Activated CD4-positive, CD25-positive, alpha-beta regulatory T cell treated with anti-CD3 and anti-CD28 coated beads, Interleukin-2, amount 50 U/mL, for 24 hours (primary cell): ENCODE measurements around the gene LSAMP.

Experiments
- ATAC-seq, 2 donors: fragments of 150-1000 bp; cut with Tn5 transposase; one replicate each; pipeline ENCODE4 v1.10.0; 2021; ENCODE audit warnings: mild to moderate bottlenecking in 1 of 2, moderate library complexity in 1 of 2

LSAMP gene

DNA sequence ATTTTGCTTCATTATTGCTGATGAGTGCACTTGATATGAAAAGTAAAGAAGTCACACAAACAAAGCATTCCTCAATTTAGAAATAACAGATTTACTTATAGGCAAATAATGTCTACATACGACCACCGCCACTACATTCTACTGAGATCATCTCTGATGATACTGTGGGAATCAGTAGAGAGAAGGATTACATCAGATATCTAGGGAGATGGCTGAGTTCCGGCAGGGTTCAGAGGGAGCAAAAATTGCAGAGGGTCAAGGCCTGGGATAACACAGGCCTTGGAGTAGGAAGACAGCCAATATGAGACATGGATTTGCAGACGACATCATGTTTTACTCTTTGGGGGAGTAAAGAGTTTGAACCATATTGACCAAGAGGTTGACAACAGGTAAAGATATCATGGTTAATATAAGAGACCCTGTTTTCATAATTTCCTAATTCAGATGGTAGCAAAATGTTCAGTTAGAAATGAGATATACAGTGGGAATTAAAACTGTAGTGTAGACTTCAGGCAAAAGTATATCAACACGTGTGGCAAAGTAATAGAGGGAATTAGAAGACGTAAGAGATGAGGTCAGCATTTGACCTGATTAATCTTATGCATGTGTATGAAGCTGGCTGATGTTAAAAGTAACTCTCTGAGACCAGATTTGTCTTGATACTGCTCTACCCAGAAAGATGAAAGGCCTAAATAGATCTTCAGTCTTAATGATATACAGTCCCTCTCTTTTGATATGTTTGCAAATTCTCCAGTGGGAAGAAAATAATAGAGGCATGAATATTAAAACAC lies 15.6 kb downstream of the LSAMP start:
- ATAC-seq = no peak

DNA sequence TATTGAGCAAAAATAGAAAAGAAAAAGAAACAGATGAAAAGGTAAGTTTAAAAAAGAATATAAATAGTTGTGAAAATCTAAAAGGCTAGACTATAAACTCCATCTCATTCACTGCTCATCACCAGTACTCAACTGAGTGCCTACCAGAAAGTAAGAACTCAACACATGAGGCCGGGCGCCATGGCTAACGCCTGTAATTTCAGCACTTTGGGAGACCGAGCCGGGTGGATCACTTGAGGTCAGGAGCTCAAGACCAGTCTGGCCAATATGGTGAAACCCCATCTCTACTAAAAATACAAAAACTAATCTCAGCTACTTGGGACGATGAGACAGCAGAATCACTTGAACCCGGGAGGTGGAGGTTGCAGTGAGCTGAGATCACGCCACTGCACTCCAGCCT lies 19.3 kb downstream of the LSAMP start:
- no peak for ATAC-seq

DNA sequence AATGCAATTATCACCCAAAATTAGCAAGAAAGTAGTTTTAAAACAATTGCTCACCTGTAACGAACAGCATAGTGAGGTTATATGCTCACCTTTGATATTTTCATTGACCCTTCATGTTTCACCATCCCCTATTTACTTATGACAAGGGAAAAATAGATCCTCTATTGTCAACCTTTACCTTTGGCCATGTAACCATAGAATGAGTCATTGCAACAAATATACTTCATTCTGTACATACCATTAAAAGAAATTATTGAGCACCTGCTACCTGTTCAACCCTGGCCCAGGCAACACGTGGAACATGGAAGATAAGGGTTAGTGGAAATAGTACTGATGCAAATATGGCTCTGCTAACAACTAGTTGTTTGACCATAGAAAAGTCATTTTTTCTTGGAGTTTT lies 20.2 kb downstream of the LSAMP start:
- no peak for ATAC-seq

DNA sequence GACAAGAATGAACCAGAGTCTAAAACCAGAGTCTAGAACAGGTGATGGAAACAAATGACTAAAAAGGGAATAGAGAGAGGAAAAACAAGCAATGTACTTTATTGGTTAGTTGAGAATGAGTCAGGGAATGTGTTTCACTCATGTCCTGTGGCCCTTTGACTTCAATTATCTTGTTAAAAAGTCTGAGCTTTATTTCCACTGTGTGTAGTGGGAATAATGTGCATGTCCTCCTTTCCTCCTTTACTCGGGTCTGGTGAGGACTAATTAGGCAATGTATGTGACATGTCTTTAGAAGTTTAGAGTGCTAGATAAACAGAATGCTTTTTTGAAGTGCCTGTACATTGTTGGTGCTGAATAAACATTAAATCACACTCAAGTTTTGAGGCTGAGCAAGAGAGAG lies 21.3 kb downstream of the LSAMP start:
- ATAC-seq = no peak

DNA sequence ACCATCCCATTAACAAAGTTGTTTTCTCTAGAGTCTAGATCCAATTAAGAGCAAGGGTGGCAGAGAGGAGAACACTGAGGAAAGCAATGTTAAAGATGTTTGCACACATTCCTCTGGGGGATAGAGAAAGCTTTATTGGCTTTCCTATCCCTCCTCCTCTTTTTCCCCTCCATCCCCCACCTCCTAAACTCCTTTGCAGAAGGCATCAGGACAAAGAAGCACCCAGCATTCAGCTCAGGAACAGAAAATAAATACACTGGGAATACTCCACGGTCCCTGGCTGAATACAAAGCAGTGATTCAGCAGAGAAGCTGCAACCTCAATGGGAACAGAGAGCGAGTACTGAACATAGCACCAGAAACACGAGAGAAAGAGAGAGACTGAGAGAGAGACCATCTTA lies 21.9 kb downstream of the LSAMP start:
- ATAC-seq = no peak

DNA sequence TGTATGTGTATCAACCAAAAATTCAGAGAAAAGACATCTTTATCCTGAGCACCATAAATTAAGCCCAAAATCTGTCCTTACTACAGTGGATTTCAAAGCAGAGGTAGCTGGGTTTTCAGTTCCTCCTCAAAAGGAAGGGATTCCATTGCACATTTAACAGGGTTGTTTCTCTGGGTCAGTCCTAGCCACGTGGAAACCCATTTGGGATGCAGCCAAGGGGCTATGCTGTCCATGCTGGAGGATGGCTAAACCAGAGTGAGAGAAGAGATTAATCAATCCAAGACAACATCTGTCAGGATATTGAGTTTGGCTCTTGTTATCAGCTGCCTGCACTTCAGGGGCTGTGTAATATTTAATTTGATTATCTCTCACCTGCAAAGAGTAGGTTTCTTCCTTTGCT lies 28.1 kb downstream of the LSAMP start:
- no peak for ATAC-seq

DNA sequence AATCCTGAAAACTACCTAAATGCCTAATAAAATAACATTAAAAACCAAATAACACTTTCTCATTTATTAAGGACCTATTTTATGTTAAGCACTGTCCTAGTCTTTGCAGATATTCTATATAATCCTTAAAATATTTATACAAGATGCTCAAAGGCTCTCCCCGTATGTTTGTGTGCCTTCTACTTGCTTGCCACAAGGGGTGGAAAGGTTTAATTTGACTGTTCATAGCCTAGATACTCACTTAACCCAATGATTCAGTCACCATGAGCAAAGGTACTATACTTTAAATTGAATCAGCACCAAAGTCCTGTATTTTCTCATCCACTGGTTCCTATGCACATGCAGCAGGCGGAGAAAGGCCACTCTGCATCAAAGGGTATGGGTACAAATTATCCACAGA lies 32.0 kb downstream of the LSAMP start:
- no peak for ATAC-seq

DNA sequence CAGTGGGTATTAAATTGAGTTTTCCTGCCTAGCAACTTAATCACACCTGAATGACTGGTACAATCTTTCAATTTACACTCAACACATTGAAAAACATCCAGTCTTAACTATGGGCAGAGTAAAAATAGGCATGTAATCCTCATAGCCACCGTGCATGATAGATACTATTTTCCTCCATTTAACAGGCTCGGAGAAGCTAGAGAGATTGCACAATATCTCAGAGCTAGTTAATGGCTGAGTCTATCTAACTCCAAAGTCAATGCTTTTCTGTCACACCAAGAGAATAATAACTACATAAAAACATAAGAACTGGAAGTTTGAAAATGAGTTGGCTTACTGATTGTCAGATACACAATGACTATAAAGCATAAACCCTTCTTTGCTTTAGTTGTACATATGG lies 36.8 kb downstream of the LSAMP start:
- no peak for ATAC-seq

DNA sequence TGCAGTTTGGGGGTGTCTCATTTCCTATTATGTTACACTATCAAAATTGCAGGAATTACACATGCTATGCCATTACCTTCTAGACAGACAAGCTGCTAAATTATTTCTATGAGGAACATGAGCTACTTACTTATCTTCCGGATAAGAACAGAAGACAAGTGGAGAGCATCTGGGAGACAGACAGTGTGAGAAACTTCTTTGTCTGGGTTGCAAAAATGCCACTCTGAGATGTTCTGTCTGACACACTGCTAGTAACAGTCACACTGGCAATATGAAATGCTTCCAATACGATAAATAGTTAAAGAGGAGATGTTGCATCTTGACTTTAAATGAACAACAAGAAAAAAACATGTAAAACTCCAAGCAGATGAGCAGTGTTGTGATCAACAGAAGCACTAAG lies 40.1 kb downstream of the LSAMP start:
- no peak for ATAC-seq

DNA sequence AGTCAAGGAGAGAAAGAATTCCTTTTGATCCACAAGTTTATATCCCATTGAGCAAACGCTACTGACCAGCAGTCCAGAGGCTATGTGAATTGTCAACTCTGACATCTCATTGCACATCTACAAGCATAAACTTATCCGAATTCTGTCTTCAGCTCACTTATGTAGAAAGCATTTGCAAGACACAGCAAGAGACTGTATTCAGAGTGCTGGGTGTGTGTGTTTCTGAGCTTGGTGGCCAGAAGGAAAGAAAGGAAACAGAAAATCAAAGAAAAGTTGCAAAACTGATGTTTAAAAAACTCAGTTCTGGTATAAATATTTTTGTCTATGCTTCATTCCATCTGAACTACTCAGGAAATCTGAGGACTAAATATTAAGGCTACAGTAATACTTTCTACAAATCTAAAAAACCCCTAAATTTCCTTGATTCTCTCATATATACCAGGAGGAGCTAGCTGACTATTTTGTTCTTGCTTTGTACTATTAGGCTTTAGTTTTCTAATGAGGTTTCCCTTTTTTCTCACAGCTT lies 45.5 kb downstream of the LSAMP start:
- no peak for ATAC-seq

DNA sequence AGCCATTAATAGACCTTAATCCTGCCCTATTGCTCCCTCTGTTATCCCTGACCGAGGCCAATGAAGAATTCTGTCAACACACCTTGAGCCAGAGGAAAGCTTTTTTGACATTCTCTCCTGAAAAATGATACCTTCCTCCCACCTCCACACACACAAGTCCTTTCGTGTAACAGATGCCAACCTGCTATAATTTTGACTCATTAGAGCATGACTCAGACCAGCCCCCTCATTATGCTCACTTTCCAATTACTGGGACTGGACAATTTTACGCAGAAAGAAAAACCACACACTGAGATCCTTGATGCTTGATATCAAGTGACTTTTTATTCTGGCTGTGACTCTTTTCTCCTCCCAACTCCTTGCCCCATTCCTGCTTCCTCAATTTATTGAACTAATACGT lies 50.9 kb downstream of the LSAMP start:
- no peak for ATAC-seq

DNA sequence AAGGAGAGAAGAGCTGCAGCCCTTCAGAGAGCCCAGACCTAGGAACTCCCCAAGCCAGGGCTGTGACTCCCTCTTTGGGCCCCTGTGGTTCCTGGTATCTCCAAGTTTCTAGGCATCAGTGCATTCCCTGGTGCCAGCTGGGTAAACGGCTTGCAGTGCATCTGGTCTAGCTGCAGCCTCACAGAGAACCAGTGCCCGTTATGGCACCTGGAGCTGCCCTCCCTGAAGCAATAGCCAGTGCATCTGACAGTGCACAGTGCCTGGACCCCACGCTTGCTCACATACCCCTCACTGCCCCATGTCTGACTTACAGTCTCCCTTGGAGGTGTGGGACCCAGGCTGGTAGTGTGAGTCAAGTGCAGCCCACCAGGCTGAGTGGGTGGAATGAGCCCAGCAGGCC lies 52.1 kb downstream of the LSAMP start:
- no peak for ATAC-seq

DNA sequence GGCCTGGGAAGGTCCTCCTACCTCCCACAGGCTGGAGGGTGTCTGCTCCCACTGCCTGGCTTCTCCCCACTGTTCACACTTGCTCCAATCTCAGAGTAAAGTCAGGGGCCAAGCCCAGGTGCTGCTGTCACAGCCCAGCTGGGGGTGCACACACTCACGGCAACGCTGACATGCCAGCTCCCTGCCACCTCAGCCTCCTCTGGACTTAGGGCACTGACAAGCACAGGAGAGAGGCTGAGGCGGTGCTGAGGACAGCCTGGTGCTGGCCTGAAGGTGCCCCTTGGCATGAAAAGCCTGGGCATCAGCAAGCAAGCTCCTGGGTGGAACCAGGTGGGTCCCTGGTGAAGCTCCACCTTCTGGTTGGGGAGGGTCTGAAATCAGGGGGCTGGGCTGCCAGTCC lies 53.0 kb downstream of the LSAMP start:
- no peak for ATAC-seq

DNA sequence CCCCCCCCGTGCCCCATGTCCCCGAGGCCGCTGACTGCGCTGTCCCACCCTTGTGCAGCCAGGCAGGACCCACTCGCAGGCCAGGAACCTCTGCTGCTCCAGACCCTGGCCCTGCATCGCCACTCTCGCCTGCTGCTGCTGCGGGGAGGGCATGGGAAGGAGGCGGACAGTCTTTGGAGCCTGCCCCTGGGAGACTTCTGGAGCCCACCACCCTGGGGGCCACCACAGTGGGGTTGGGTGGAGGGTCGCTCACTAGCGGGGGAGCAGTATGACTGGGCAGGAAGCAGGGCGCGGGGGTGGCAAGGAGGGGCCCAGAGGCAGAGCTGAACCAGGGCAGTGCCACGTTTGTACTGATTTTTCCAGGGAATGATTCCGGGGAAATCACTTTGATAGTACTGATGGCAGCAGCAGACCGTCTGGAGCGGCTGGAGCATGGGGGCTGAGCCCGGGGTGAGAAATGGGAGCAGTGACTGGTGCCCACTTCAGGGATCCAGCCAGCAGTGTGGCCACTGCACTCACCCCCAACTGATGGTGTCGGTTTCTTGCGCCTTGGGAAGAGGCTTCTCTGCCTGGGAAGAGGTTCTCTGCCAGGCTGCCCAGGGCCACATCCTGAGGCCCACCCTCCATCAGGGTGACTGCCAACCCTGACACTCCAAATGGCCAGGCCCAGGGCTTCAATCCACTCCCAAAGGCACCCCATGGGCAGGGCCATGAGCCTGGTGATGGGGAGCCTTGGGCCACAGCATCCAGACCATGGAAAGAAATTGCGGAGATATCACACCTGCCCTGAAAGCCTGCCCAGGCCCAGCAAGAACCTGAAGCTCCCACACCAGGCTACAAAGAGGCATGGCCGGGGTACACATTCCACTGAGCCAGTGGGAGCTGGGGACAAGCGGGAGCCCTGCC lies 53.7 kb downstream of the LSAMP start:
- no peak for ATAC-seq

DNA sequence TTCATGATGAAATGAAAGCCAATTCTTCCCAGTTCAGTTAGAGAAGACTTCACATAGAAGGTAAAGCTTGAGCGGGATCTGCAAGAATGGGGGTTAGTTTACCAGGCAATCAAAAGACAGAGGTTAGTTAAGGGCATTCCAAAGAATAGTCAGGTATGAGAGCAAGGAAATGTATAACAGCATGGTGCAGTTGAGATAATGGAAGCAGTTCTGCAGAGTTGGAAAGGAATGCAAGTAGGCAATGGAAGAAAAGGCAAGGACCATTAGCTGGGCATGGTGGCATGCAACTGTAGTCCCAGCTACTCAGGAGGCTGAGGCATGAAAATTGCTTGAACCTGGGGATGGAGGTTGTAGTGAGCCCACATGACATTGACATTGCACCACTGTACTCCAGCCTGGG lies 55.0 kb downstream of the LSAMP start:
- ATAC-seq = no peak

DNA sequence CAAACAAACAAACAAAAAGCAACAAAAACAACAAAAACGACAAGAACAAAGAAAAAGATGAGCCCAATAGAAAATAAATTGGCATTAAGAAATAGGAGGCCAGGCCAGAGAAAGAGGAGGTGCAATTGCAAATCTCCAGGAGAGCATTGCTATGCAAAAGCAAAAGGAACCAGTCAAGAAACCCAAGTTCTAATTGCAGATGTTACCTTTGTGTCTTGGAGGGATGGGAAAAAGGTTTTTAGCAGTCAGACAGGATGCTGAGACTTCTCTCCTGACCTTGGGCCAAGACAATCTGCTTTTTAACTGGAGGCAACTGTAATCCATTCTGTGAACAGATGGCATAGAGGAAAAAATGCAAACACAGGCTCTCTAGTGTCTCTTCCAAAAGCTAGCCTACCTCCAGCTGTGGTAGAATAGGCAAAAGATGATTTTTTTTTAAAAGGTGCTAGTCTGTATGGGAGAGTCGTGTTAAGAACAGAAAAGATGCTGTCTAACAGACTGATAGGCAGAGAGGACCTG lies 56.4 kb downstream of the LSAMP start:
- no peak for ATAC-seq

DNA sequence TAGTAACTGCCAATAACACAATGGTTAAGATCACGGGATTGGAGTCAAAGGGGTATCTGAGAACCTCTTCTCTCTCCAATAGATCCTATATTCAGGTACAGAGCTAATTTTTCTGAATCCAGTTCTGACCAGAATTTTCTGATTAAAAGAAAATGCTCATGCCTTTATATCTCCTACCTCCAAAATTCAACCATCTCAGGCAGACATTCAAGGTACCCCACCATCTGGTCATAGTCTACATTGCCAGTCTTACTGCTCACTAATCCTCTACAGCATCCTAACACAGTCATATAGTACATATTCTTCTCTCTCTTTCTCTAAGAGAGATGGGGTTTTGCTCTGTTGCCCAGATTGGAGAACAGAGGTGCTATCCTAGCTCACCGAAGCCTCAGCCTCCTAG lies 59.1 kb downstream of the LSAMP start:
- no peak for ATAC-seq

DNA sequence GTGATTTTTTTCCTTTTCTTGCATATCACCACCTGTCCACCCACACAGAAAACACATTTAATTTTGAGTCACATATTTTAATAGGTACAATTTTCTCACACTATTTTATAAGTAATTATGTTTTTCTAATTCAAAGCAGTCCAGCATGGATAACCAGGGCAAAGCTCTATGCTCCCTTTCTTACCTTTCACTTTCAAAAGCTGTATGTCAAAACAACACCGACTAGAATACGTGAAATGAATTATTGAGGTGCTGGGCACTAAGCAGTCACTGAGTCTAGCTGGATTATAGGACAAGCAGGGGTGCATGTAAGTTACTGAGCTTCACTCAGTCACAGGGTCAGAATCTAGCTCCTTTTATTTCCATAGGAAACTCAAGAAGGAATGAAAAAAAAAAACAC lies 60.6 kb downstream of the LSAMP start:
- ATAC-seq = no peak

DNA sequence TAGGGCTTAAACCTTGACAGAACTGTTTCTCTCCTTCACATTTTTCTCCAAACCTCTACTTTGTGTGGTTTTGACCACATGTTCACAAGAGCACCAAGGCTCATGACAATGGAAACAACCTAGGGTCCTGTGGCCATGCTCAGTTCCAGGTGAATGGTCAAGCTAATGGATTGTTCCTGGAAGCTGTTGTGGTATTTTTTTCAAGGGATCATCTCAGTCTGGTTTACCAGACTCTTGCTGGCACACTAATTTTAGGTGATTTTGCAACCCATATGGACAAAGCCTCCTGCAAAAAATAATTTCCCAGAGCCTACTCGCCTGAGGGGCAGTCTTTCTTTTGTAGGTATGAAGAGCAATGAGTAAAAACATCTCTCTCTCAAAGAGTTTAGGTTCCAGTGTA lies 67.2 kb downstream of the LSAMP start:
- no peak for ATAC-seq

DNA sequence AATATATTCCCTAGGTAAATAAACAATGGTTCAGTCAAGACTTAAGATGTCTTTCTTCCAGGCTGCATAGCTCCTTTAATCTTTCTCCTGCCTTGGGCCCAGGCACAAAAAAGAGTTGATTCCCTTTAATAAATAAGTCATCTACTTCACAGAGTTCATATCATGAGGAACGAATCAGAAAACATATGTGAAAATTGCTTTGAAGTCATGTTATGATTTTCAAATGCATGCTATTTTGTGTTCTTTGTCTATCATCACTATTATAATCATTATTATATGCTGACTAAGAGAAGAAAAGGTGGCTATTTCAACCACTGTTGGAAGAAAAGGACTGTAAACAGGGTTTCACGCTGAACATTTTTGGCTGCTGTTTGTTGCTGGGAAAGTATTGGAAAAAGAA lies 70.4 kb downstream of the LSAMP start:
- ATAC-seq = no peak

DNA sequence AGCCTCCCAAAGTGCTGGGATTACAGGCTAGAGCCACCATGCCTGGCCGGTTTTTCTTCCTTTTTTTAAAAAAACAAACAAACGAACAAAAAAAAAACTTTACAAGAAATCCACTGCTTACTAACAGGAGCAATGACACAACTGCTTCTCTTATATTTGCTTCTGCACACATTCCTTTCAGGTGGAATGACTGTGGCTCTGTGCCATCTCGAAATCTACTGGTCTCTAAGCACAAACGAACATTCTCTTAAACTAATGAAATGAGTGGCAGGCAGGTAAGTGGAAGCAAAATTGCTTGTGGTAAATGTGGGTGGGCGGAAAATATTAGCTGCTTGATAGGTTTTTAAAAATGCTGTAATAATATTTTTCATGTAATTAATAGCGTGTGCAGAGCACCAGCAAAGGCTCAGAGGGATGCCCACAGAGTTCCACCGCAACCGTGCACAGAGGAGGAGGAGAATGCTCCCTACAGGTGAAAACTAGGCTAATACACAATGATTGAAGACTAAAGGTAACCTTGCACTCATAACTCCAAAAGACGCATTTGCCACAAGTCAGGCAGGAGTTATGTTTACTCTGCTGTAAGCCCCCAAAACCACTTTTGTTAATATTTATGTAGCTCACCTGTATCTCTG lies 77.4 kb downstream of the LSAMP start:
- ATAC-seq = no peak

DNA sequence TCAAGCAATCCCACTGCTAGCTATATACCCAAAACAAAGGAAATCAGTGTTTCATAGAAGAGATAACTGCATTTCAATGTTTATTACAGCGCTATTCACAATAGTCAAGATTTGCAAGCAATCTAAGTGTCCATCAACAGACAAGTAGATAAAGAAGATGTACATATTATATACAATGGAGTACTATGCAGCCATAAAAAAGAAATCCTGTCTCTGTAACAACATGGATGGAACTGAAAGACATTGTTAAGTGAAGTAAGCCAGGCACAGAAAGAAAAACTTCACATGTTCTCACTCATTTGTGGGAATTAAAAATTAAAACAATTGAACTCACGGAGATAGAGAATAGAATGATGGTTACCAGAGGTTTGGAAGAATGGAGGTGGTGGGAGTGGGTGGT lies 89.2 kb downstream of the LSAMP start:
- ATAC-seq = no peak

DNA sequence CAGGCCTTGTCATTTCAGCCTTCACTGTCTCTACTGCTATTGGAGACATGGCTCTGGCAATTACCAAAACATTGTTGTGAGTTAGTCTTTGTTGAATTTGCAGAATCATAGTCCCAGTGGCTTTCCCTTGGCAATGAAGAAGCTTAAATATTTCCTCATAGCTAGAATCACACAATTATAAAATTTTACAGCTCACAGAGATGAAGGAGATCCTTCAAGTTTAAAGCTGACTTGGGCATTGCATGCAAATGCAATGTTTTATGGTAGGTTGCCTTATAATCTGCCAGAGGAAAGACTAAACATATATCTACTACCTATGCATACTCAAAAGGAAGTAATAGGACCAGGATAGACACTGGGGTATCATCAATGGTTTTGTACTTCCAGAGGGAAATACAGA lies 90.9 kb downstream of the LSAMP start:
- no peak for ATAC-seq
